Esophagus muscularis mucosa (tissue), 4 donors: ENCODE results near the gene NLRP3. TPM values are rescaled to one million over a fixed set of nuclear protein-coding genes. Genes with fewer than 3 reads are reported as not detected.

Source experiments
- DNase-seq: peaks from one replicate; pipeline ENCODE4 v3.0.0-alpha.2; 2017; ENCODE audit errors: extremely low spot score
- H3K27ac ChIP-seq, 4 donors: fragments of 200-600 bp; sonication (generic); replicated peaks in 1 of 4; 1 replicate in 3 of 4; 2 replicates in 1 of 4; pipeline ENCODE4 v1.5.1; 2016 to 2019; ENCODE audit warnings: mild to moderate bottlenecking in 1 of 4
- H3K27me3 ChIP-seq, 4 donors: fragments of 200-600 bp; sonication (generic); one replicate each; pipeline versions ENCODE4 v1.5.1 to v1.6.0; 2016 to 2019
- H3K36me3 ChIP-seq, 4 donors: fragments of 200-600 bp; sonication (generic); one replicate each; pipeline ENCODE4 v1.5.1; 2016 to 2019
- H3K4me1 ChIP-seq, 4 donors: fragments of 200-600 bp; sonication (generic); one replicate each; pipeline ENCODE4 v1.5.1; 2016 to 2019
- H3K4me3 ChIP-seq, 4 donors: fragments of 200-600 bp; sonication (generic); 1 replicate in 2 of 4; 2 replicates in 2 of 4; pipeline ENCODE4 v1.5.1; 2016 to 2019; ENCODE audit warnings: mild to moderate bottlenecking in 4 of 4, moderate library complexity in 1 of 4
- H3K9me3 ChIP-seq, 4 donors: fragments of 200-600 bp; sonication (generic); 1 replicate in 3 of 4; 2 replicates in 1 of 4; pipeline ENCODE4 v1.5.1; 2016 to 2019
- EP300 ChIP-seq: sonication (generic); formaldehyde crosslinking; IDR thresholded peaks from one replicate; pipeline ENCODE4 v1.6.1; 2017; ENCODE audit warnings: antibody characterized with exemption
- POLR2A ChIP-seq: fragments of 450-650 bp; IDR thresholded peaks from one replicate; pipeline ENCODE4 v1.6.1; 2017; ENCODE audit warnings: antibody characterized with exemption, moderate library complexity, mild to moderate bottlenecking, low read depth
- POLR2AphosphoS5 ChIP-seq, 2 donors: sonication (generic); formaldehyde crosslinking; IDR thresholded peaks; one replicate each; pipeline ENCODE4 v1.6.1; 2017; ENCODE audit warnings: antibody characterized with exemption in 2 of 2
- WGBS: methylation state at CpG from one replicate; pipeline ENCODE4 v1.1.5; 2018; 5-methylcytosine and 5-hydroxymethylcytosine counted together
- intact Hi-C: fragments of 100-400 bp; cut with DNase I; formaldehyde crosslinking; loops from one replicate; pipeline ENCODE4 v1.15.1; 2023
- total RNA-seq, 4 donors: library from RNA; depleted of rRNA; stranded (reverse); fragments of >200 nt; gene quantifications; one replicate each; pipeline versions ENCODE4 v1.1.0 to v1.2.1, GENCODE V29; 2016
- TF ChIP-seq, protein P1 (sequence below), 3 experiments: fragments of 200-600 bp in 2 of 3; fragments of 450-650 bp in 1 of 3; sonication (generic) in 2 of 3; IDR thresholded peaks; one replicate each; pipeline ENCODE4 v1.5.1; 2017 to 2019; ENCODE audit warnings: antibody characterized with exemption in 3 of 3, mild to moderate bottlenecking in 2 of 3, moderate library complexity in 1 of 3

NLRP3 gene
- total RNA-seq, 4 donors from 2014 or later: 1.3 to 4.5 (median 1.6) TPM

DNA sequence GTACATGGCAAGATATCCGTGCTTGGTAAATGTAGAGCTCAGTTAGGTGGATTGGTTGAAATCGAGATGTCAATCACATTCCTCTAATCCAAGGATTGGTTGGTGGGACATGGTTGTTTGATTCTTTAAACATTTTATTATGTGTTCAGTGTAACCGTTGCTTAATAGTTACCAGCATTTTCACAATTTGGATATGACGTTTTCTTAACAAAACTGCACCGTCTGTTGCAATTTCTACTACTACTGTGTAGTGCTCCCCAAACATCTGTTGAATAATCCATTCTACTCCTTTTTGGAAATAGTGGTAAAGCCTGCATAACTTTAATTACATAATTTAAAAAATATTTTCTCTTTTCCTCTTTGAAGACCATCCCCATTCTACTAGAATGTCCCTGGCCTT is 25.6 kb downstream of the NLRP3 start:
- intact Hi-C loops: no loop called here

DNA sequence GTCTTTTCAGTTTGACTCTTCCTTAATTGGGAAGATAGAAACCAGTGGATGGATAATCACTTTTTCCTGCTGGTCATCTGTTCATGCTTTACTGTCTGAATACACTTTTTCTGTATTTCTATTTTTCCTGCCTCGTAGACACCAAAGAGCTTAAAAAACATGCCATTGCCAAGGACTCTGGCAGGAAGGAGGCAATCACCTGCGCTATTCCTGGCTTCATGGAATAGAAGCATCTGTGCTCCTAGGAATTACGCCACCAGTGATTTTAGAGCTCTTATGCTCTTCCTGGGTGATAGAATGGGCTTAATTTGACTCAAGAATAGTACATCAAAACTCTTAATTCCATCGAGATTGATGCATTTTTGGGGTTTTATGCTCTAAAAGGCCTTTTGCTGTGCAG is 26.2 kb downstream of the NLRP3 start:
- Histone ChIP-seq H3K4me3 (no peak overlapping the region), H3K27ac (no peak overlapping the region), H3K27me3 (peaks cover 0 to 4% (median 0%) of the 10 kb centered on the region in 4 donors), H3K4me1 (no peaks in the 10 kb centered on the region), H3K9me3 (no peaks in the 10 kb centered on the region), H3K36me3 (no peaks in the 10 kb centered on the region)
- TF ChIP-seq, protein P1, sequence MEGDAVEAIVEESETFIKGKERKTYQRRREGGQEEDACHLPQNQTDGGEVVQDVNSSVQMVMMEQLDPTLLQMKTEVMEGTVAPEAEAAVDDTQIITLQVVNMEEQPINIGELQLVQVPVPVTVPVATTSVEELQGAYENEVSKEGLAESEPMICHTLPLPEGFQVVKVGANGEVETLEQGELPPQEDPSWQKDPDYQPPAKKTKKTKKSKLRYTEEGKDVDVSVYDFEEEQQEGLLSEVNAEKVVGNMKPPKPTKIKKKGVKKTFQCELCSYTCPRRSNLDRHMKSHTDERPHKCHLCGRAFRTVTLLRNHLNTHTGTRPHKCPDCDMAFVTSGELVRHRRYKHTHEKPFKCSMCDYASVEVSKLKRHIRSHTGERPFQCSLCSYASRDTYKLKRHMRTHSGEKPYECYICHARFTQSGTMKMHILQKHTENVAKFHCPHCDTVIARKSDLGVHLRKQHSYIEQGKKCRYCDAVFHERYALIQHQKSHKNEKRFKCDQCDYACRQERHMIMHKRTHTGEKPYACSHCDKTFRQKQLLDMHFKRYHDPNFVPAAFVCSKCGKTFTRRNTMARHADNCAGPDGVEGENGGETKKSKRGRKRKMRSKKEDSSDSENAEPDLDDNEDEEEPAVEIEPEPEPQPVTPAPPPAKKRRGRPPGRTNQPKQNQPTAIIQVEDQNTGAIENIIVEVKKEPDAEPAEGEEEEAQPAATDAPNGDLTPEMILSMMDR (IDR thresholded peaks at IDR 0.05): no peak
- TF ChIP-seq POLR2A (no peak), POLR2AphosphoS5 (IDR thresholded peaks at IDR 0.05) (no peak), EP300 (no peak)
- no peak for DNase-seq
- intact Hi-C loops: no loop called here
- WGBS: 70% methylated on average over 4 of the region's 4 CpGs

More for the DNA sequence above, 25.6 kb downstream of the NLRP3 start:
- Histone ChIP-seq H3K27me3 (peaks cover 0 to 4% (median 0%) of the 10 kb centered on the region in 4 donors), H3K9me3 (no peaks in the 10 kb centered on the region), H3K4me1 (no peaks in the 10 kb centered on the region), H3K27ac (no peak overlapping the region), H3K4me3 (no peak overlapping the region), H3K36me3 (no peaks in the 10 kb centered on the region)
- TF ChIP-seq POLR2AphosphoS5 (IDR thresholded peaks at IDR 0.05): no peak
- TF ChIP-seq, protein P1 (IDR thresholded peaks at IDR 0.05): no peak
- no peak for TF ChIP-seq POLR2A
- no peak for TF ChIP-seq EP300
- 81% methylated on average over 5 of the region's 5 CpGs for WGBS
- DNase-seq: no peak

- DNase-seq: no peak
- Histone ChIP-seq H3K27ac (no peak overlapping the region), H3K27me3 (peaks cover 0 to 4% (median 0%) of the 10 kb centered on the region in 4 donors), H3K36me3 (no peaks in the 10 kb centered on the region), H3K4me3 (no peak overlapping the region), H3K9me3 (no peaks in the 10 kb centered on the region), H3K4me1 (peaks cover 0 to 7% (median 0%) of the 10 kb centered on the region in 4 donors)
- intact Hi-C loops: no loop called here
- no peak for TF ChIP-seq POLR2A
- TF ChIP-seq POLR2AphosphoS5 (IDR thresholded peaks at IDR 0.05): no peak
- TF ChIP-seq EP300: no peak
- TF ChIP-seq, protein P1 (IDR thresholded peaks at IDR 0.05): no peak
- WGBS: 21% methylated on average over 3 of the region's 5 CpGs
Observed at GRCh38 chr1:247443641-247444040, 27.7 kb downstream of the NLRP3 start.

DNA sequence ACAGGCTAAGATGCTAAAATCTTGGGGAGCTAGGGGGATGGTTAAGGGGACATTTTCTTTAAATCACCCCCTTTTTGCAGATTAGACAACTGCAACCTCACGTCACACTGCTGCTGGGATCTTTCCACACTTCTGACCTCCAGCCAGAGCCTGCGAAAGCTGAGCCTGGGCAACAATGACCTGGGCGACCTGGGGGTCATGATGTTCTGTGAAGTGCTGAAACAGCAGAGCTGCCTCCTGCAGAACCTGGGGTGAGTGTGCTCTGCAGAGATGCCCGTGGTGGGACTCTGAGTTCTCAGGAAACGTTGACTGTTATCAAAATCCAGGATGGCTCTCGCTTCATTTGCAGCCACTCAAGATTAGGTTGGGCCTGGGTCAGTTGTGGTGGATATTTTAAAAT is 28.6 kb downstream of the NLRP3 start:
- Histone ChIP-seq H3K27me3 (peaks cover 0 to 4% (median 0%) of the 10 kb centered on the region in 4 donors), H3K27ac (no peak overlapping the region), H3K4me1 (peaks cover 0 to 7% (median 0%) of the 10 kb centered on the region in 4 donors), H3K9me3 (no peaks in the 10 kb centered on the region), H3K4me3 (no peak overlapping the region), H3K36me3 (no peaks in the 10 kb centered on the region)
- no peak for DNase-seq
- 74% methylated on average over 5 of the region's 6 CpGs for WGBS
- TF ChIP-seq EP300 (no peak), POLR2A (no peak), POLR2AphosphoS5 (IDR thresholded peaks at IDR 0.05) (no peak)
- TF ChIP-seq, protein P1 (IDR thresholded peaks at IDR 0.05): no peak
- intact Hi-C loops: no loop called here
